ENCODE results near the gene TMTC1.

TMTC1 gene

GRCh38 chr12:29707846-29708245 is 75.9 kb downstream of the TMTC1 start:
- no peak for DNase-seq (ENCODE audit: extremely low read depth, low read depth)
- H3K4me3 ChIP-seq (replicated peaks; ENCODE audit: low read depth, low read length) = no peak overlapping the region
- no peak for TF ChIP-seq CTCF (IDR thresholded peaks at IDR 0.05; ENCODE audit: low read depth, low read length, missing control alignments)

- no peak overlapping the region for H3K4me3 ChIP-seq (replicated peaks; ENCODE audit: low read depth, low read length)
- DNase-seq (ENCODE audit: extremely low read depth, low read depth) = no peak
- no peak for TF ChIP-seq CTCF (IDR thresholded peaks at IDR 0.05; ENCODE audit: low read depth, low read length, missing control alignments)
Observed at GRCh38 chr12:29706311-29706710, 77.4 kb downstream of the TMTC1 start.

DNA sequence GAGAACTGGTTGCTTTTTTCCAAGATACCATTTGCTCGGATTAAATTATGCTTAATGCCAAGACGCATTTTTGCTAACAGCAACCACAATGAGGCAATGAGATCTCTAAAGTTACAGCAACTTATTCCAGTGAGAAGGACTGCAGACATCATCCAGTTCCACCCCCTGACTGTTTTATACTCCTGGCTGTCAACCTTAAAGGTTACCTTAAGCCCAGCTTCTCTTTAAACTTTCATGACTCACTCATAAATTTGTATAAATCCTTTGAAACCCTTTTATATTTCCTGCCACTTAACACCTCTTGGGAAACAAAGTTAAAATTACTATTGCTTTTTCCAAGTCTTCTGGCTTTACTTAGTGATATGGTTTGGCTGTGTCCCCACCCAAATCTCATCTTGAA is 80.2 kb downstream of the TMTC1 start:
- TF ChIP-seq CTCF (IDR thresholded peaks at IDR 0.05; ENCODE audit: low read depth, low read length, missing control alignments) = no peak
- DNase-seq (ENCODE audit: extremely low read depth, low read depth) = no peak
- H3K4me3 ChIP-seq (replicated peaks; ENCODE audit: low read depth, low read length) = no peak overlapping the region

DNA sequence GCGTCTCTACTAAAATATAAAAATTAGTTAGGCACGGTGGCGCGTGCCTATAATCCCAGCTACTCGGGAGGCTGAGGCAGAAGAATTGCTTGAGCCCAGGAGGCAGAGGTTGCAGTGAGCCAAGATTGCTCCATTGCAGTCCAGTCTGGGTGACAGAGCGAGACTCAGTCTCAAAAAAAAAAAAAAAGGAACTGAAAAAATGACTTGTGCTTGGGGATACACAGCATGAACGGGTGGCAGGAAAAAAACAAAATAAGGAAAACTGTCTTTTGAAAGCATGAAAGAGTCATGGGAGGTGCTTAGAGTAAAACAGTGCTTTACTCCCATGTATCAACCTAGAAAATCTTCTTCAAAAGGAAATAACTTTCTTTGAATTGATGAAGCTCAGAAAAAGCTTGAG is 80.8 kb downstream of the TMTC1 start:
- DNase-seq (ENCODE audit: extremely low read depth, low read depth) = no peak
- TF ChIP-seq CTCF (IDR thresholded peaks at IDR 0.05; ENCODE audit: low read depth, low read length, missing control alignments) = no peak
- no peak overlapping the region for H3K4me3 ChIP-seq (replicated peaks; ENCODE audit: low read depth, low read length)

DNA sequence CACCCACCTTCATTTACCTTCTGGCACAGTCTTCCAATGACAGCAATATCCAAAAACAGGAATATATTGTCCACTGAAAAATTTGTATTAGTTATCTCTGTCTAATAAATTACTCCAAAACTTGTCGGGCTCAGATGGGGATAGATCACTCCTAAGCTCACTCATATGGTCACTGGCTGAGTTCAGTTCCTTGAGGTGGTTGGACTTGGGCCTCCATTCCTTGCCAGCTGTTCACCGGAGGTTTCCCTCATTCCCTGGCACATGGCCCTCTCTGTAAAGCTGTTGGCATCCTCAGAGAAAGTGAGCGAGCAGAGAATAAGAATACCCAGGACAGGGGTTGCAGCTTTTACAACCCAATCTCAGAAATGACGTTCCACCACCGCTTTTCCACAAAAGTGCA is 81.5 kb downstream of the TMTC1 start:
- no peak for DNase-seq (ENCODE audit: extremely low read depth, low read depth)
- no peak for TF ChIP-seq CTCF (IDR thresholded peaks at IDR 0.05; ENCODE audit: low read depth, low read length, missing control alignments)
- no peak overlapping the region for H3K4me3 ChIP-seq (replicated peaks; ENCODE audit: low read depth, low read length)

- TF ChIP-seq CTCF (IDR thresholded peaks at IDR 0.05; ENCODE audit: low read depth, low read length, missing control alignments) = no peak
- DNase-seq (ENCODE audit: extremely low read depth, low read depth) = no peak
- no peak overlapping the region for H3K4me3 ChIP-seq (replicated peaks; ENCODE audit: low read depth, low read length)
Observed at GRCh38 chr12:29700761-29701481, 82.8 kb downstream of the TMTC1 start.

- no peak overlapping the region for H3K4me3 ChIP-seq (replicated peaks; ENCODE audit: low read depth, low read length)
- TF ChIP-seq CTCF (IDR thresholded peaks at IDR 0.05; ENCODE audit: low read depth, low read length, missing control alignments) = no peak
- no peak for DNase-seq (ENCODE audit: extremely low read depth, low read depth)
Observed at GRCh38 chr12:29698756-29699155, 85.0 kb downstream of the TMTC1 start.

Data from HFF-Myc (cell line).